ENCODE measurements around the gene GUCA2A. TPM values are rescaled to one million over a fixed set of nuclear protein-coding genes. Genes with fewer than 3 reads are reported as not detected.
"Not testable (repeated sequence)": the region's sequence is repeated elsewhere in the genome, so short reads cannot be mapped to it uniquely, and the experiment has no call there.

Gene GUCA2A, protein sequence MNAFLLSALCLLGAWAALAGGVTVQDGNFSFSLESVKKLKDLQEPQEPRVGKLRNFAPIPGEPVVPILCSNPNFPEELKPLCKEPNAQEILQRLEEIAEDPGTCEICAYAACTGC
- not detected for total RNA-seq
- under 1 TPM; 0.30 to 0.87 (median 0.44) TPM for polyA plus RNA-seq (ENCODE audit: insufficient read length in 6 of 6)
- long read RNA-seq, donor 1 = 0 reads
- long read RNA-seq, donor 2, partial matches to known transcripts = 0 of 2 reads
- long read RNA-seq, donor 2, other reads (novel, unspliced or antisense) = 0 of 2 reads
- long read RNA-seq, donor 3 = 0 reads
- long read RNA-seq, donor 4, partial matches to known transcripts = 0 of 1 reads
- long read RNA-seq, donor 4, other reads (novel, unspliced or antisense) = 0 of 1 reads
- long read RNA-seq, donor 5, partial matches to known transcripts = 0 of 1 reads
- long read RNA-seq, donor 5, other reads (novel, unspliced or antisense) = 0 of 1 reads
- long read RNA-seq, donor 6 = 0 reads
- long read RNA-seq, donor 7 = 0 reads
- long read RNA-seq, donor 8, partial matches to known transcripts = 0 of 1 reads
- long read RNA-seq, donor 8, other reads (novel, unspliced or antisense) = 0 of 1 reads
- long read RNA-seq, donor 9 = 0 reads
- long read RNA-seq, donor 10 = 0 reads
- long read RNA-seq, donor 11, partial matches to known transcripts = 0 of 1 reads
- long read RNA-seq, donor 11, other reads (novel, unspliced or antisense) = 0 of 1 reads
- long read RNA-seq, donor 12 = 0 reads

DNA sequence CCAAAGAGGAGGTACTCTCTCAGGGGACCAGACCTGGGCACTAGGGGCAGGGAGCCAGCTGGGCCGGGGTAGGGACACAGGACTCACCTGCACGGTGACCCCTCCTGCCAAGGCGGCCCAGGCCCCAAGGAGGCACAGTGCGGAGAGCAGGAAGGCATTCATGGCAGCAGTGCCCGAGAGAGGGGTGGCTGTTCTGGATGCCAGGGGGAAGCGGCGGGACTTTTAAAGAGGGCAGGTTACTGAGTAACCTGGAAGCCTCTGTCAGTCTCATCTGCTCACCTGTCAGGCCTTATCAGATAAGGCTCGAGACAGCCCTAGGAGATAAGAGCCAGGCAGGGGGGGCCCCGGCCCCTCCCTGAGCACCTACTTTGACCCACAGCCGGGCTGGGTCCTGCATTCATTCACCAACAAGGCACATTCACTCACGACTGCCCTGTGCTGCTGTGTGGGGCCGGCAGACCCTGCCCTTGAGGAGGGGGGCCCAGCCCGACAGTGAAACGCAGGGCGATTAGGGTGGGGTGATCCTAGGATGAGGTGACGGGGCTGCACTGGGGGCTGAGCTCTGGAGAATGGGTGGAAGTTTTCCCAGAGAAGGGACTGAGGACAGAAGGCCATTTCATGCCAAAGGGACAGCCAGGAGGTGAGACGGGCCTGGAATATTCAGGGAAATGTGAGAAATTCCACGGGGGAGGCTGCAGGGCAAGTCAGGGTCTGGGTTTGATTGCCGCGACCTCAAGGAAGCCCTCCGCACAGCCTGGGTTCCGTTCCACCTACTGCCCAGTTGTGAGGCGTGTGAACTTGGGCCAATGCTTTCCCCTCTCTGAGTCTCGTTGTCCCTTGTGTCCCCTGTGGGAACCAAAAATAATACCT is at the start of gene GUCA2A:
TSS of gene GUCA2A (minus strand) at position 195 of the 870 bp plus-strand sequence. CDS start at position 162, 33 bp downstream.
- Histone ChIP-seq H3K9me3 (peaks cover 0 to 10% of the 10 kb centered on the region in 2 donors), H3K27me3 (no peaks in the 10 kb centered on the region), H3K27ac (no peak within 1 kb of the TSS), H3K4me1 (peaks cover 0 to 14% of the 10 kb centered on the region in 2 donors), H3K36me3 (no peaks in the 10 kb centered on the region), H3K4me3 (no peak within 1 kb of the TSS)
- intact Hi-C loops (cut with DNase I) = no loop called here
- ATAC-seq = no peak
- DNase-seq = no peak
- TF ChIP-seq, protein P1, sequence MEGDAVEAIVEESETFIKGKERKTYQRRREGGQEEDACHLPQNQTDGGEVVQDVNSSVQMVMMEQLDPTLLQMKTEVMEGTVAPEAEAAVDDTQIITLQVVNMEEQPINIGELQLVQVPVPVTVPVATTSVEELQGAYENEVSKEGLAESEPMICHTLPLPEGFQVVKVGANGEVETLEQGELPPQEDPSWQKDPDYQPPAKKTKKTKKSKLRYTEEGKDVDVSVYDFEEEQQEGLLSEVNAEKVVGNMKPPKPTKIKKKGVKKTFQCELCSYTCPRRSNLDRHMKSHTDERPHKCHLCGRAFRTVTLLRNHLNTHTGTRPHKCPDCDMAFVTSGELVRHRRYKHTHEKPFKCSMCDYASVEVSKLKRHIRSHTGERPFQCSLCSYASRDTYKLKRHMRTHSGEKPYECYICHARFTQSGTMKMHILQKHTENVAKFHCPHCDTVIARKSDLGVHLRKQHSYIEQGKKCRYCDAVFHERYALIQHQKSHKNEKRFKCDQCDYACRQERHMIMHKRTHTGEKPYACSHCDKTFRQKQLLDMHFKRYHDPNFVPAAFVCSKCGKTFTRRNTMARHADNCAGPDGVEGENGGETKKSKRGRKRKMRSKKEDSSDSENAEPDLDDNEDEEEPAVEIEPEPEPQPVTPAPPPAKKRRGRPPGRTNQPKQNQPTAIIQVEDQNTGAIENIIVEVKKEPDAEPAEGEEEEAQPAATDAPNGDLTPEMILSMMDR (IDR thresholded peaks at IDR 0.05) = no peak

DNA sequence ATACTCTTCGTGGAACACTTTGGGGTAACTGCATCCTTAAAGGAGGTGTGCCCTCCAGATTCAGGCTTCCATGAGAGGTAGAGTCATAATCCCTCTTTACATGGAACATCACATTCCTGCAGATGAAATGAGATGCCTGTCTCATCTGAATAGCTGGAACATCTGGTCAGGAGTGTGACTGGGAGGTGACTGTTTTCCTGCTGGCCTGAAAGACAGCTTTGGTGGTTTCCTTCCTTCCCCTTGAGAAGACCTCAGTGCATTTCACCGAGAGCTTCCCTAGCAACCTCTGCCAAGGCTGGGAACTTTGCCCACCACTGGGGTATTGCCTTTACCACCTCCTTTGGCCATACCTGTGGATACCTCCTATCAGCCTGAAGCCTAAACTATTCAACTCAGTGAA is 46.7 kb upstream of the GUCA2A start:
- intact Hi-C loops (cut with DNase I) = no loop called here
- Histone ChIP-seq H3K36me3 (no peaks in the 10 kb centered on the region), H3K4me3 (no peak overlapping the region), H3K27ac (no peak overlapping the region), H3K4me1 (peaks cover 0 to 25% of the 10 kb centered on the region in 2 donors), H3K27me3 (no peaks in the 10 kb centered on the region), H3K9me3 (no peaks in the 10 kb centered on the region)
- no peak for ATAC-seq
- no peak for DNase-seq
- TF ChIP-seq, protein P1 (IDR thresholded peaks at IDR 0.05) = no peak

DNA sequence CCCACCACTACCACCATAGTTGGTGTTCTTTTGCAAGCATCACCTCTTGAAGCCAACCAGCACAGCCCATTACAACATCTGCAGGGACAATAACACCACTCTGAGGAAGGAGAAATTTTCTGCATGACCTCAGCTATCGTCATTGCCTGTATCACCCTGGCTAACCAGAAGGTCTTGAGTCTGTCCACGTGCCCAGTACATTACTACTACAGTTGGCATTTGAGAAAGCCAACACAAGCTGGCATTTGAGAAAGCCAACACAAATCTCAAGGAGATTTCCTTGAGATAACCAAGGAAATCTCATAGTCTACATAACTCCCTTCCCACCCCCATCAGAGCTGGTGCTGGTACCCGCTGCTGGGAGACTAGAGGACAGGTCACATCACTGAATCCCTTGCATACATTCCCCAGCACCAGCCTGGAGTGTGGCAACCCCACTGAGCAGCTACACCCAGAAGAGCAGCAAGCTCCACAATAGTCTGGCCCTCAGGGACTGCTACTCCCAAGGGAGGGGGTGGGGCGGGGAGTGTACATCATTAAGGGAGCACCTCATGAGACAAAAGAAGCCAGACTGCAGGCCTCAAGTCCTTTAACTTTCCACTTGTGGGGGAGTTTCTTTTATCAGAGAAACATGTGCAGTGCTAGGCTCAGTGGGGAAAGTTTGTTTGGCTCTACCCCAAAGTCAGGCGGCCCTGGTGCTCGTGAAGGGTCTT is 46.0 kb upstream of the GUCA2A start:
- no peak for ATAC-seq
- intact Hi-C loops (cut with DNase I) = no loop called here

DNA sequence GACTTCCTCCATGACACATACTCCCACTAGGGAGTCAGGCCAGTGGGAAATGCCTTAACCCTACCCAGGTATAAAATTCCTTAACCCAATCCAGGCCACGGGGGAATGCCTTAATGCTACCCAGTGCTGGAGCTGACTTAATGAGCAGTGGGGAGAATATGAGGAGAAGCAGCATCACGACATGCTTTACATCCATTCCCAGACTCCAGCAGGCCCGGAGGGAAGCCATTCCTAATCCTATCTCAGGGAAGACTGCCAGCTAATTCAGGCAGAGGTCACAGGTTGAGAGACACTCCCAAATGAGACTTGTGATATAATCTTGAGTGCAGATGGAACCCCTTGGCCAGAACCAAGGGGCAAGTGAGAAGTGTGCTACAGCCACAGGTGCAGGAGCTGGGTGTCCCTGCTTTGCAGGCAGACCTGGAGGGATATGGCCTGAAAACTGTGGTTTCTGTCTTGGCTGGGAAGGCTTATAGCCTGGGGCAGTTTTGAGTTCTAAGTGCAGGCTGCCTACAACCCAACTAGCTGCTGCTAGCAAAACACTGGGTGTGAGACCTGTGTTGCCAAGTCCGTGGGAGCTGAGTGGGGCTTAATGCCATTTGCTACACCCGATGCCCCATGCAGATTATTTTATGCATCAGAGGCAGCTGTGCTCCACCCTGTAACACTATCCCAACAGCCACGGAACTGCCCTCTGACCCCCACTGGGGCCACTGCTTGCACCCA is 45.1 kb upstream of the GUCA2A start:
- peaks cover 0 to 18% of the 10 kb centered on the region in 2 donors for H3K4me1 ChIP-seq
- TF ChIP-seq, protein P1 (IDR thresholded peaks at IDR 0.05) = no peak
- no peaks in the 10 kb centered on the region for H3K9me3 ChIP-seq
- no peak overlapping the region for H3K4me3 ChIP-seq
- no peaks in the 10 kb centered on the region for H3K27me3 ChIP-seq
- intact Hi-C loops (cut with DNase I) = no loop called here
- DNase-seq = no peak
- no peak overlapping the region for H3K27ac ChIP-seq
- no peaks in the 10 kb centered on the region for H3K36me3 ChIP-seq
- no peak for ATAC-seq

More for the DNA sequence above, 46.0 kb upstream of the GUCA2A start:
- TF ChIP-seq, protein P1 (IDR thresholded peaks at IDR 0.05) = no peak
- Histone ChIP-seq H3K27me3 (no peaks in the 10 kb centered on the region), H3K4me1 (peaks cover 0 to 25% of the 10 kb centered on the region in 2 donors), H3K27ac (no peak overlapping the region), H3K9me3 (no peaks in the 10 kb centered on the region), H3K4me3 (no peak overlapping the region), H3K36me3 (no peaks in the 10 kb centered on the region)
- DNase-seq = no peak

DNA sequence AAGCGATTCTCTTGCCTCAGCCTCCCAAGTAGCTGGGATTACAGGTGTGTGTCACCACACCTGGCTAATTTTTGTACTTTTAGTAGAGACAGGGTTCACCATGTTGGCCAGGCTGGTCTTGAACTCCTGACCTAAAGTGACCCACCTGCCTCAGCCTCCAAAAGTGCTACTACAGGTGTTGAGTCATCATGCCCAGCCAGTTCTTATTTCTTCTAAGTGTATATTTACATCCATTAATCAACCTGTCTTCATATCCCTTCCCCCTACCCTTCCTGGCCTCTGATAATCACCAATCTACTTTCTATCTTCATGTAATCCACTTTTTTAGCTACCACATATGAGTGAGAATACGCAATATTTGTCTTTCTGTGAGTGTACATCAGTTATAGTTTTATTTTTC is 42.4 kb upstream of the GUCA2A start:
- intact Hi-C loops (cut with DNase I); DNase-seq; H3K4me3 ChIP-seq; H3K27ac ChIP-seq; H3K4me1 ChIP-seq; ATAC-seq; H3K9me3 ChIP-seq; H3K27me3 ChIP-seq: not testable (repeated sequence)
- H3K36me3 ChIP-seq = peaks cover 0 to 18% of the 10 kb centered on the region in 2 donors

Data from left lung (tissue), 14 donors.